HG02759 (cell line): ENCODE measurements around the gene MMP17.
"Not testable (repeated sequence)": the region's sequence is repeated elsewhere in the genome, so short reads cannot be mapped to it uniquely, and the experiment has no call there.

Source experiments
- ATAC-seq: cut with Tn5 transposase; IDR thresholded peaks from one replicate; pipeline ENCODE4 v1.9.1; 2021; ENCODE audit warnings: mild to moderate bottlenecking, moderate library complexity; ENCODE audit not compliant: unreplicated experiment

Gene MMP17

DNA sequence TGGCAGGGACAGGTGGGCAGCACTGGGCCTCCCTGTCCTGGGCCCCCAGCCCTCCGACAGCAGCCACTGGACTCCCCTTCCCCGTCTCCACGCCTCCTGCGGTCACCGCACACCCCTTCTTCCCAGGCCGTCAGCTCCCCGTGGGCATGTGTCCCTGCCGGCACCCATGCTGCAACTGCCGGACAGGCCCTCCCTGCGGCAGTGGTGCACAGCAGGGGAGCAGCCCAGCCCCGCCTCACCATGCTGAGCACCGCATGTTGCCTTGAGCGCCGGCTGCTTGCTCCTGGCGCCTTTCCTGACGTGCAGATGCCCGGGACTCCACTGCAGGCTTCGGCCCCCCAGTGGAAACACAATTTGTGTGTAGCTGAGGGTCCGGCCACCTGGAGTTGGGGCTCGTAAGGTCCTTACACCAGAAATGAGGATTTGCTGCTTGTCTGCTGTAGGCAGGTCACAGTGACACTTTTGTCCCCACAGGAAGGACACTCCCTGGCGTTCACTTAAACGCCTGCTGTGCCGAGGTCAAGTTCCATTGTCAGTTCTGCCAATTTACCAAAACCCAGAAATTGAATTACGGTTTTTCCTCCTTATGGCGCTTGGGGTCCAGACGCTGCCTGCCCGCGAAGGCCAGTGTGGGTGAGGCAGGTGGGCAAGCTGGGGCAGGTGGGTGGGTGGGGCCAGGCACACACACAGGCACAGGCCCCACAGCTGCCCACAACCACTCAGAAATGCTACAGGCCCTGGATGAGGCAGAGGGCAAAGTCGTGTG is 28.2 kb upstream of the MMP17 start:
- no peak for ATAC-seq

DNA sequence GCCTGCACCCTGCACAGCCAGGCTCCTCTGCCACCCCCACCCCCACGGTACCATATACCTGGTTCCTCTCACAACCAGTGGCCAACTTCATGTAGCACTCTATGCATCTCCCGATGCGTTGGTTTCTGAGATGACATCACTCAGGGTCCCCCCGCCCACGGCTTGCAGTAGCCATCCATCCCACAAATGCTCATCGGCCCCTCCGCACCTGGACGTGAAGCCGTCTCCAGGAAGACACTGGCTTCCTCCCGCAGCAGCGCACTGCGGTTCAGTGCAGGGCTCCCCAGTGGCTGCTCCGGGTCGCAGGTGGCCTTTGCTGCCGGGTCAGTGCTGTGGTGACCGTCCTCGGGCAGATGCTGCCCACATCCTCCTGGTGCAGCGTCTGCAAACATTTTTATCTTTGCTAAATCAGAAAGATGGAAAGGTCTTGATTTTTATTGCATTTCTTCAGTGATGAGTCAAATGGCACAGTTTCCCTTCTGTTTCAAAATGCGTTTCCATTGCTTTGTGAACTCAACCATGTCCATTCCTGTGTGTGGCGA is 27.5 kb upstream of the MMP17 start:
- ATAC-seq, result no peak

DNA sequence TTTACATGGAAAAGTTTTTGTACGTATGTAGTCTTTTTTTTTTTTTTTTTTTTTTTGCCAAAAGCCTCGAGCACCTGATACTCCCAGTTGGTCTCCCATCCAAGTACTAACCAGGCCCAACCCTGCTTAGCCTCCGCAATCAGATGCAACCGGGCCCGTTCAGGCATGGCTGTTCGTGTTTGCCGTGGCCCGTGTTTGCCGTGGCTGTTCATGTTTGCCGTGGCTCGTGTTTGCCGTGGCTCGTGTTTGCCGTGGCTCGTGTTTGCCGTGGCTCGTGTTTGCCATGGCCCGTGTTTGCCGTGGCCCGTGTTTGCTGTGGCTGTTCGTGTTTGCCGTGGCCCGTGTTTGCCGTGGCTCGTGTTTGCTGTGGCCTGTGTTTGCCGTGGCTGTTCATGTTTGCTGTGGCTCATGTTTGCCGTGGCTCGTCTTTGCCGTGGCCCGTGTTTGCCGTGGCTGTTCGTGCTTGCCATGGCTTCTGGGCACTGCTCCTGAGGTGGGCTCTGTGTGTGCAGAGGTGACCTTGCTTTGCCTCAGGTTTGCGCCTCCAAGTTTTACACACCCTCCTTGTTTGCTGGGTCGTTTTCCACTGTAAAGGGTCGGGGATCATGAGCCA is 26.8 kb upstream of the MMP17 start:
- no peak for ATAC-seq

DNA sequence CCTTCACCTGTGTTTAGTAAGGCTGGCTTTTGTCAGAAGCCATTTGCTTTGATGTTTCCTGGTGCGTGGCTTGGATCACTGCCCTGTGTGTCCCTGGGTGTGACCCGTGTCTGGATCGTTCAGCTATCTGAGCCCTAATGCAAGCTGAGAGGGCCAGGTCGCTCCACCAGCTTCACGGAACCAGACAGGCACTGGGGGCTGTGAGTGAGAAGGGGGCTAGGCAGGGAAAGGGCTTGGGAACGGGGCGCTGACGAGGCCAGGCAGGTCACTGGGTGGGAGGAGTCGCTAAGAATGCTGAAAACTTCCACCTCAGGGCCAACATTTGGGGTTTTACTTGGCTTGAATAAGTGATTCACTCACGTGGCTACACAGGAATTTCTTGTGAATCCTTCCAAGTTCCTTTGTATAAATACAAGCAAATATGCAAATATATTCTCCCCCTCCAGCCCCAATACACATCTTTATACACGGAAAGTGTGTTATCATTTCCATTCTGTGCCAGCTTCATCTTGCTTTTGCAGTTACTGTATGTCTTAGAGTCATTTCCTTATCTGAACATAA is 24.2 kb upstream of the MMP17 start:
- no peak for ATAC-seq

DNA sequence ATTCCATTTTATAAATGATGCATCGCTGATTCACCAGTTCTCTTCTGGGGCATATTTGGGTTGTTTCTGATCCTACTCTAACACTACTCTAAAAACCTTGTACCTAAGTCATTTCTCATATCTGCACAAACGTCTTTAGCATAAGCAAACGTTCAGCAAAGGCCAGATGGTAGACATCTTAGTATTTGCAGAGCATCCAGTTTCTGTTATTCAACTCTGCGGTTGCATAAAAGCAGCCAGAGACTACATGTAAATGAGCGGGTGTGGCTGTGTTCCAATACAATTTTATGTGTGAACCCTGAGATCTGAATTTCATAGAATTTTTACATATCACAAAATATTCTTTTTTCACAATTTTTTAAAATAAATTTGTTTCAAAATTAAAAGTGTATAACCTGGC is 22.8 kb upstream of the MMP17 start:
- no peak for ATAC-seq

DNA sequence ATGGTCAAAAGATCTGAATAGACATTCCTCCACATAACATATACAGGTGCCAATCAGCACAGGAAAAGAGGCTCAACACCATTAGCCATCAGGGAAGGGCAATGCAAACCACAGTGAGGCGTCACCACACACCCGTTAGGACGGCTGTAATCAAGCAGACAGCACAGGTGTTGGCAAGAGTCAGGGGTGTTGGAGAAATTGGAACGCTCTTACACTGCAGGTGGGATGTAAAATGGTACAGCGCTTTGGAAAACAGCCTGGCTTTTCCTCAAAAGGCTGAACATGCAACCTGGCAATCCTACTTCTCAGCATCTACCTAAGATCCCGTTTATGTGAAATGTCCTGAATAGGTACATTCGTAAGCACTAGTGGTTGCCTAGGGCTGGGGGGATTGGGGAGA is 21.5 kb upstream of the MMP17 start:
- ATAC-seq, result no peak

DNA sequence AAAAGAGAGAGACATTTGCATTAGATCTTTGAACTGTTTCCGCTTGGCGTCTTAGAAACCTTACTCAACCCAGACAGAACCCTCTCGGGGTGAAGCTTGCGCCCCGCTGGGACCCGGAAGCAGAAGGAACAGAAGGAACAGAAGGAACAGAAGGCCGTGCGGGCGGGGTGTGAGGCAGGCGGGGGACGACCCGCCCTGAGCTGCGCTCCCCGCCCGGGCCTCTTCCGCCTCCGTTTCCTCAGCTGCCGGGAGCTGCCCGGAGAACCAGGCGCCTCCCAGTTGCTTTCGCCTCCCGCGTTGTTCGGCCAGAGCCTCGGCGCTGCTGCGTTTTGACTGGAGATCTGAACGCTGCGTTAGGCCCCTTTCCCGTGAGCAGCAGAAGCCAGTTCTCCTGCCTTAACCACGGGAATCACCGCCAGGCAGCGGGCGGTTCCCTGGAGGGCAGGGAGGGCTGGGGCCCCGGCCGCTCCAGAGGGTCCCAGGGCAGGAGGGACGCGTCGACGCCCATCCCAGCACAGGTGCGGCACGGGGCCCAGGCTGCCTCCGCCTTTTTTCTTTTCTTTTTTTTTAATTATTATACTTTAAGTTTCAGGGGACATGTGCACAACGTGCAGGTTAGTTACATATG is 19.3 kb upstream of the MMP17 start:
- peak; percentile 90 for ATAC-seq

DNA sequence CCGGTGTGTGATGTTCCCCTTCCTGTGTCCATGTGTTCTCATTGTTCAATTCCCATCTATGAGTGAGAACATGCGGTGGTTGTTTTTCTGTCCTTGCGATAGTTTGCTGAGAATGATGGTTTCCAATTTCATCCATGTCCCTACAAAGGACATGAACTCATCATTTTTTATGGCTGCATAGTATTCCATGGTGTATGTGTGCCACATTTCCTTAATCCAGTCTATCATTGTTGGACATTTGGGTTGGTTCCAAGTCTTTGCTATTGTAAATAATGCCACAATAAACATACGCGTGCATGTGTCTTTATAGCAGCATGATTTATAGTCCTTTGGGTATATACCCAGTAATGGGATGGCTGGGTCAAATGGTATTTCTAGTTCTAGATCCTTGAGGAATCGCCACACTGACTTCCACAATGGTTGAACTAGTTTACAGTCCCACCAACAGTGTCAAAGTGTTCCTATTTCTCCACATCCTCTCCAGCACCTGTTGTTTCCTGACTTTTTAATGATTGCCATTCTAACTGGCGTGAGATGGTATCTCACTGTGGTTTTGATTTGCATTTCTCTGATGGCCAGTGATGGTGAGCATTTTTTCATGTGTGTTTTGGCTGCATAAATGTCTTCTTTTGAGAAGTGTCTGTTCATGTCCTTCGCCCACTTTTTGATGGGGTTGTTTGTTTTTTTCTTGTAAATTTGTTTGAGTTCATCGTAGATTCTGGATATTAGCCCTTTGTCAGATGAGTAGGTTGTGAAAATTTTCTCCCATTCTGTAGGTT is 18.5 kb upstream of the MMP17 start:
- ATAC-seq, result not testable (repeated sequence)

DNA sequence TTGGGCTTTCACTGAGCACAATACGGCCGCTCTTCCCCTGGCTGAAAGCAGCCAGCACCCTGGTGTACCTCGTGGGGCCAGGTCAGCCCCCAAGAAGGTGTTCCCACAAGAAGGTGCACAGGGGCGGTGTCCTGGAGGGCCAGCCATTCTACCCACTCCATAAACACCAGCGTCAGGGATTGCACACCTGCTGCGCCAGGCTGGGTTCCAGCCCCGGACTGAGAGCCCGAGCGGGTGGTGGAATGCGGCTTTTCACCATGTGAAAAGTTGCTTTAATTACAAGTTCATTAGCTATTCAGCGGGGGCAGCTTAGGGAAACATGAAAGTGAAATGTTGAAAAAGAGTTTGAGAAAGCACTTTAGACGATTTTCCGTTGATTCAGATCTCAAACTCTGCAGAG is 17.5 kb upstream of the MMP17 start:
- ATAC-seq, result no peak

DNA sequence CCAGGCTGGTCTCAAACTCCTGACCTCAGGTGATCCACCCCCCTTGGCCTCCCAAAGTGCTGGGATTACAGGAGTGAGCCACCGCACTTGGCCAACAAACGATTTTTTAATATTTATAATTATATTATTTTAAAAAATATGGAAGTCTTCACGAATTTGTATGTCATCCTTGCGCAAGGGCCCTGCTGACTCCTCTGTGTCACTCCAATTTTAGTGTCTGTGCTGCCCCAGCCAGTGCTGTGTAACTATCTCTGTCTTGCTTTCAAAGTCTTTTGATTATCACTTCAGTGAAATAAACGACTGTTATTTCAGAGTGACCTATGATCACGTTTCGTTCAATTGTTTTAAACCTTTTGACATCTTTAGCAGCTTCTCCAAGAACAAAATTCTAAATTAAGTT is 13.1 kb upstream of the MMP17 start:
- ATAC-seq, result no peak

DNA sequence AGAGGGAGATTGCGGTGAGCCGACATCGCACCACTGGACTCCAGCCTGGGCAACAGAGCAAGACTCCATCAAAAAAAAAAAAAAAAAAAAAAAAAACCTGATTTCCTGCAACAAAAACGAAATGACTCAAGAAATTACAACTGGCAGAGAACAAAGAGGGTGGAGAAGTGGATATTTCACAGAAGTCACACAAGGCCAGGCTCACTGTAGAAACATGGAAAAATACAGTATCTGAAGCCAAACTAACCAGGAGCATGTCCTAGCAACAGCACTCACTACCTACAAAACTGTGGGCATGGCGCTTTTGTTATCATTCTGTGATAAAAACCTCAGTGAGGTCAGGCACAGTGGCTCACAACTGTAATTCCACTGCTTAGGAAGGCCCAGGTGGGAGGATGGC is 11.7 kb upstream of the MMP17 start:
- ATAC-seq, result no peak

DNA sequence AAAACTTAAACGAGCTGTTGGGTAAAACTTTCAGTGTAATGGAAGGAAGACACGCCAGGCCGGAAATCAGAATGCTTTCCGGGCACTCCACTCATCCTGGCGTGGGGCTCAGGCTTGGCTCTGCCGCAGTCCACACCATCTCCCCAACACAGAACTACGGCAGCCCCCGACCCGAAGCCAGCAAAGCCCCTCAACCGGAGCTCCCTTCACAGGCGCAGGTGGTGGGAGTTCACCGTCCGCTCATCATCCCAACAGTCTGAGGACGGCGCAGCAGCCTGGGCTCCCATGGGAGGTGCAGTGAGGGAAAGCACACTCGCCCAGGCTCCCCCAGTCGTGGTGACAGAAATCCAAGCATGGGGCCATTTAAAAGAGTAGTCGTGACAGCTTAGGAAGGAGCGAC is 11.0 kb upstream of the MMP17 start:
- no peak for ATAC-seq

DNA sequence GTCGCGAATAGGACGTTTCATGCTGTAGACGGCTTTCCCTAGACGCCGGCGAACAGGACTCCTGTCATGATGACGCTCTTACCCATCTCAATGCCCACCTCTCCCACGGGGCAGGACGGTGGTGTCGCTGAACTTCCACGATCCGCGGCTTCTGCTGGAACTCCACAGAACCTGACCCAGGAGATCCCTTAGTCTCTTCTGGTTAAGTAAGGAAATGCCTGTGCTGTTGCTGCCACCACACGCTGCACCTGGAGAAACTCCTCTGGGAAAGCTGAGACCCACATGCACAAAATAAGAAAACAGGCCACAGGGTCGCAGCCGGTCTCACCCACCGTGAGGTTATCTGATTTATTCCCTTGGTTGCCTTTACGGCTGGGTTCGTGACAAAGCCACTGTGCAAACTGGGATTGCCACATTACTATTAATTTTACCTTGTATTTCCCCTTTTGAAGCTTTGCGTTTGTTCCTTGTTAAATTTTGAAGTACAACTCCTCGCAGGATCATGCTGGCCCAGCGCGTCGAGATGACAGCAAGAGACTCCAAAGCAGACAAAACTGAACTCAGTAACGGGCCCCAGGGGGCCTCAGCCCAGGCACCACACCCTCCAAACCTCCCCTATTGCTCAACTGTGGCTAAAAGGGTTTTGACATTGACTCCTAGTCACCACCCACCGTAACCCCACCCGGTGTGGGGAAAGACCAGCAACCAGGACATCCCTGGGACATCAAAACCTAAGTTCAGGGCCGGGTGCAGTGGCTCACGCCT is 9.2 kb upstream of the MMP17 start:
- no peak for ATAC-seq

DNA sequence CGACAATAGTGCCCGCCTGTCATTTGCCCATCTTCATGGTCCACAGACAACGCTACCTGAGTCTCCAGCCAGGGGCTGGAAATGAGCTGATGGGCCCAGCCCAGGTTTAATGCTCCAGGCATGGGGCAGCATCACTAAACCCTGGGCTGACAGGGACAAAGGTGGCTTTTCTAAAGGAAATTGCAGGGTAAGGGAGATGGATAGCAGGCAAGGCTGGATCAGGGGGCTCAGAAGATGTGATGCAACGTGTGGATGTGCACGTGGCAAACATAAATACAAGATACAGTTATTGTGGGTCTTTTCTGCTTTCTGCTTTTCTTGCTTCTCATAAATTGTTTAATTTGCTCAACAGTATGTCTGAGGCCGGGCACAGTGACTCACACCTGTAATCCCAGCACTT is 3.7 kb upstream of the MMP17 start:
- no peak for ATAC-seq

DNA sequence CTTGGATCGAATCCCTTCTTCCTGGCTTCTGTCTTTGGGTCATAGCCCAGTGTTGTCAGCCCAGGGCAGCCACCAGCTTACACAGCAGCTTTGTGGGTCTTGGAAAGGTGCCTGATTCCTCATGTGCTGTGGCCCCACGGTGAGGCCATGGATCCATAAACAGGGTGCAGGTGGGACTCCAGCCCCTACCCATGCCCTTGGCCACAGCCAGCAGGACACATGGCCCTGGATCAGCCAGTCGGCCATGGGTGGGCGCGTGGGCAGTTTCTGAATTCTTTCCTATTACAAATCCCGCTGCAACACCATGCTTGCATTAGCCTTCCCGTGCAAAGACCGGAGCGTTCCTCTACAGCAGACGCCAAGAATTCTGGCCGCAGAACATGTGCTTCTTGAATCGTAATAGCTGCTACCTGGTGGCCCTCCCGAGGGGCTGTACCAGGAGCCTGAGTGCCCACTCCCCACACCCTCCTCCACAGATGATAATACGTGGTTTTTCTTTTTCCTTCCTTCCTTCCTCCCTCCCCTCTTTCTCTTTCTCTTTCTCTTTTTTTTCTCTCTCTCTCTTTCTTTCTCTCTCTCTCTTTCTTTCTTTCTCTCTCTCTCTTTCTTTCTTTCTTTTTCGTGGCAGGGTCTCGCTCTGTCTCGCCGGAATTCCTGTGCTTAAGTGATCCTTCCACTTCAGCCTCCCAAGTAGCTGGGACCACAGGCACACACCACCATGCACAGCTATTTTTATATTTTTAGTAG is 2.9 kb upstream of the MMP17 start:
- ATAC-seq, result no peak

DNA sequence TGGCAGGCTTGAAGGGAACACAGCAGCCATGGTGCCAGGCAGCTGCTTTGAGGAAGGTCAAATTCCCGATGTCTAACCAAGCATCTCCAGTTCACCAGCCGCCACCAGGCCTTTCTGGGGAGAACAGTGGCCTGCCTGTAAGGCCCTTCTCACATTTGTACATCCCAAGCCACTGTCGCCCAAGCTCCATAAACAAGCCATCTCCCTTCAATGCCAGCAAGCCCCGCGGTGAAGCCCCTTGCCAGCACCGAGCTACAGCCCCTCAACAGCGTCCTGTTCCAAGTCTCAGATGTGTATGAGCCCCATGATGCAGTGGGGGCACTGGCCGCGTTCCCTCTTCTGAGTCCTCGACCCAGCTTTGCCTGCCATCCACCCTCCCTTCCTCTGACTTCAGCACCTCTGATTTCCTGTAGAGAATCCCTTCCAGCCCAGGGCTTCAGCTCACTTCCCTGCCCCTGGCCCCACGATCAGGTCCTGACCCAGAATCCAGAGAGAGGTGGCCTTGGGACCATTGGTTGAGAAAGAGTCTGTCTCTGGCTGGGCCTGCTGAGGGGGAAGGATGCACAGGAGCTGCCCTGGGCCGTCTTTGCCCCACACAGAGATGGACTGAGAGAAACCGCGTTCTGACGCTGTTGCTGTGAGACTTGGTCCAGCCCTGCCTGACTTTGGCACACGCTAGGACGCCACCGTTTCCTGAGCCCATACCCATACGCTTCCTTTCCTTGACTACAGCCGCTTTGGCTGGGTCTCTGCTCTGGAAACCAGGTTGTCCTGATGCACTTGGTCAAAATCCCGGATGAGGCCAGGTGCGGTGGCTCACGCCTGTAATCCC is 1.9 kb upstream of the MMP17 start:
- no peak for ATAC-seq

DNA sequence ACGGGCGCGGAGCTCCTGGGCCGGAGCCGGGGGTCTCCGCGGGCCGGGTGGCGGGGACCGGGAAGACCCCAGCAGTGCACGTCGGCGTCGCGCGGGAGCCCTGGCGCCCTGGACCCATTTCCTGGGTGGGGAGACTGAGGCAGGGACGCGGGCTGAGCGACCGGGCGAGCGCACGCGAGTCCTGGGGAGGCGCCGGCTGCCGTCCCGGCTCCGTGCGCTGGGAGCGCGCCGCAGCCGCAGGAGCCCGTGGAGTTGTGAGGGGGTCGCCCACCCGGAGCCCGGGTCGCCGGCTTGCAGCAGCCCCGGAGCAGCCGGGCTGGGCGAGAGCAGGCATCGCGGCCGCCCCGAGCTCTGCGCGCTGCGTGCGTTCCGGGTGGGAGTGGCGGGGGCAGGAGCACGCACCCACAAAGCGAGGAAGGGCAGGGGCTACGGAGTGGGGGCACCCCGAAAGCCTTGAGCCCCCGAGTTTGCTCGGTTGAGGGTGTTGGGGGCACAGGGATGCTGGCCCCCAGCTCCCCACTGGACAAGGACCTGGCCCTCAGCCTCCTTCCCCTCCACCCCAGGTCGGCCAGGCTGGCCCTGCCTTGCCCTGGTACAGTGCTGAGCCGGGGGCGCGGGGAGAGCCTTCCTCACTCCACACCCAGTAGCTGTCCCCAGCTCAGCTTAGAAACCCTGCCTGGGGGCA is 620 bp downstream of the MMP17 start:
- peak; percentile 16 for ATAC-seq

DNA sequence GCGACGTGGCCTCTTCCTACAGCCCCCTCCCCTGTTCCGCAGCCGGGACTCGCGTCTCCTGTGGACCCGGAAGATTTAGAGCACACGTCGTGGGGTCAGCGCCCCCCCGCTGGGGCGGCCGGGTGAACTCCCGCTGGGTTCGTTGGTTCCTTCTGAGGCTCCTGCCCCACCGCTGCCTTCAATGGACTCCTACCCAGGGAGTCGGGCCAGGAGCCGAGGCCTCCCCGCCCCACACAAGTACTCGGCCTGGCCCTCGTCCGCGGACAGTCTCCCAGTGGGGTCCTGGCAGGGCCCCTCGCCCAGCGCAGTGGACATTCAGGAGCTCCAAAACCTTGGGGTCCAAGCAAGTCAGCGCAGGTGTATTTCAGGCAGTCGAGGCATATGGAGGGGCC is 1.2 kb downstream of the MMP17 start:
- ATAC-seq, result no peak
